ENCODE data around the gene RTL10.

RTL10 gene

DNA sequence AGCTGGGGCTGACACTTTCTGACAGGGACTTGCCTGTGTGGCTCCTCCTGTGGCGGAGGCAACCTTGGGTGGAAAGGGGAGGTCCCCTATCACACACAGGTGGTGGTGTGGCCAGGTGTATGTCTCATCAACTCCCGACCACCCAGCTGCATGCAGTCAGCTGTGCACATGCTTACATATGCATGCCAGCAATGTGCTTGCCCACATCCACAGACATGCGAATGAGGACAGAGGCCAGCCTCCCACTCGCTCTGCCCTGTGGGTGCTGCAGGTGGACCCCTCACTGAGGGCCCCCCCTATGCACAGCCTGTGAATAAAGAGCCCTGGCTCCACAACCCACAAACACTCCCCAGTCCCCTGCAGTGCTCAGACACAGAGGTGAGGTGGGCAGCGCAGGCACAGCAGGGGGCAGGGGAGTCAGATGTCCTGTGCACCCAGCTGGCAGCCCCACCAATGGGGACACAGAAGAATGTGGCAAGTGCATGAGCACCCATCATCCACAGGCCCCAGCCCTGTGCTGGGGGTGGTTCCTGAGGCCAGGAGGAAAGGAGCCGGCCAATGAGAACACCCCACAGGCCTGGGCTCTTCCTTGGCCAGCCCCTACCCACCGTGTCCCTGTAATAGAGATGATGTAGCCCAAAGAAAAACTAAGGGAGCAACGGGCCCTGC lies 9.5 kb downstream of the RTL10 start:
- no peak overlapping the region for H3K9ac ChIP-seq (ENCODE audit: low read depth, low read length)
- H3K27me3 ChIP-seq (ENCODE audit: control insufficient read depth, insufficient read depth, low read length): no peaks in the 10 kb centered on the region
- peaks cover 2% of the 10 kb centered on the region; the same call in 1 of the 2 replicates for H3K36me3 ChIP-seq (ENCODE audit: control insufficient read depth, insufficient read depth, low read length)
- no peaks in the 10 kb centered on the region for H3K9me3 ChIP-seq (ENCODE audit: control insufficient read depth, insufficient read depth, low read length)
- H3K27ac ChIP-seq (ENCODE audit: low read depth, low read length): no peak overlapping the region
- 0 out of 2 replicates have a peak, but pooled peaks cover 8% of the 10 kb centered on the region for H3K4me1 ChIP-seq (ENCODE audit: control insufficient read depth, insufficient read depth, low read length)
- no peak overlapping the region for H3K4me3 ChIP-seq (ENCODE audit: low read depth, low read length)

DNA sequence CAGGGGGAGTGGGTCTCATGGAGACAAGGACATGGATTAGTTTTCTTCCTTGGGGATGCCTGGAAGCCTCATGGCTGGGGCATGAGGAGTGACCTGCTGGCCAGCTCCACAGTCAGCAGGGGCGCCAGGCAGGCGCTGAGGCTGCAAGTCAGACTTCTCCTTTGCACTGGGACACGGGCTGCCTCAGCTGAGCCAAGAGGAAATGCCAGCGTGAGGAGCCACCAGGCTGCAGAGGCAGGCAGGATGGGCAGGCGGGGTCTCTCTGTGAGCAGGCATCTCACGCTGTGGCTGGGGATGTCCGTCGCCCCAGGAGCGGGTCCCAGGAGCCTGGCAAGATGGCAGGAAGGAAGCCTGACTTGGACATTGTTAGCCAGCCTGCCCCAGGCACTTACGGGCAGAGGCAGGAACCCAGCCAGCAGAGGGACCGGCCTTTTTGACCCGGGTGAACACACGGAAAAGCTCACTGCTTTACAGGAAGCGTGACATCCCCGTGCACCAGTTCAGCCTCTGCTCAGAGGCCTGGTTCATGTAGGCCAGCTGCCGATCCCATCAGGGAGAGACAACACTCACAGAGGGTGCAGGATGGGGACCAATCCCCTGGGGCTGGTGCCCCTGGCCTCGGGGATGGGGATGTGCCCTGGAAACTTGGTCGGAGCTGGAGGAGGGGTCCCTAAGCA lies 10.2 kb downstream of the RTL10 start:
- no peaks in the 10 kb centered on the region for H3K36me3 ChIP-seq (ENCODE audit: control insufficient read depth, insufficient read depth, low read length)
- H3K27ac ChIP-seq (ENCODE audit: low read depth, low read length): no peak overlapping the region
- H3K9me3 ChIP-seq (ENCODE audit: control insufficient read depth, insufficient read depth, low read length): no peaks in the 10 kb centered on the region
- H3K4me3 ChIP-seq (ENCODE audit: low read depth, low read length): no peak overlapping the region
- no peak overlapping the region for H3K9ac ChIP-seq (ENCODE audit: low read depth, low read length)
- H3K4me1 ChIP-seq (ENCODE audit: control insufficient read depth, insufficient read depth, low read length): 0 out of 2 replicates have a peak, but pooled peaks cover 8% of the 10 kb centered on the region
- H3K27me3 ChIP-seq (ENCODE audit: control insufficient read depth, insufficient read depth, low read length): no peaks in the 10 kb centered on the region

DNA sequence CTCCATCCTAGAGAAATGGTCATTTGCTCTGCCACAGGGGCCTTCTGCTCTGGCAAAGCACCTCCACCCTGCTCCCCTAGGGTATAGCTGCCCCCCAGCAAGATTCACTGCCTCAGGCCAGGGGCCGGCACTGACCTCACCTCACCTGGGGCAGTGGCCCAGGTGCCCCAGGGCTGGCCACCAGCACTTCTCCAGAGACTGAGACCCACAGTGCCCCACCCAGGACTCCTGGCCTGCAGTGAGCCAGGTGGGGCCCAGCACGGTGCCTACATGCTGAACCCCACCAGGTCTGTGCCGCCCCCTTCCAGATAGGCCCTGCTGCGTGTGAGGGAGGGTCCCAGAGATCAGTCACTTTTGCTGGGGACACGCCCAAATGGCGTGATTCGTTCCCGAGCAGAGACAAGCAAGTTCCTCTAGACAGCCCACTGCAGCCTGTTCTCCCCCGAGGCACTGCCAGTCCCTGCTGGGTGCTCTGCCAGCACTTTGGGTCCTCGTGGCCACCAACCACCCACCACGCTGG lies 10.8 kb downstream of the RTL10 start:
- H3K9ac ChIP-seq (ENCODE audit: low read depth, low read length): no peak overlapping the region
- no peaks in the 10 kb centered on the region for H3K36me3 ChIP-seq (ENCODE audit: control insufficient read depth, insufficient read depth, low read length)
- H3K9me3 ChIP-seq (ENCODE audit: control insufficient read depth, insufficient read depth, low read length): no peaks in the 10 kb centered on the region
- H3K4me3 ChIP-seq (ENCODE audit: low read depth, low read length): no peak overlapping the region
- 0 out of 2 replicates have a peak, but pooled peaks cover 8% of the 10 kb centered on the region for H3K4me1 ChIP-seq (ENCODE audit: control insufficient read depth, insufficient read depth, low read length)
- no peak overlapping the region for H3K27ac ChIP-seq (ENCODE audit: low read depth, low read length)
- no peaks in the 10 kb centered on the region for H3K27me3 ChIP-seq (ENCODE audit: control insufficient read depth, insufficient read depth, low read length)

DNA sequence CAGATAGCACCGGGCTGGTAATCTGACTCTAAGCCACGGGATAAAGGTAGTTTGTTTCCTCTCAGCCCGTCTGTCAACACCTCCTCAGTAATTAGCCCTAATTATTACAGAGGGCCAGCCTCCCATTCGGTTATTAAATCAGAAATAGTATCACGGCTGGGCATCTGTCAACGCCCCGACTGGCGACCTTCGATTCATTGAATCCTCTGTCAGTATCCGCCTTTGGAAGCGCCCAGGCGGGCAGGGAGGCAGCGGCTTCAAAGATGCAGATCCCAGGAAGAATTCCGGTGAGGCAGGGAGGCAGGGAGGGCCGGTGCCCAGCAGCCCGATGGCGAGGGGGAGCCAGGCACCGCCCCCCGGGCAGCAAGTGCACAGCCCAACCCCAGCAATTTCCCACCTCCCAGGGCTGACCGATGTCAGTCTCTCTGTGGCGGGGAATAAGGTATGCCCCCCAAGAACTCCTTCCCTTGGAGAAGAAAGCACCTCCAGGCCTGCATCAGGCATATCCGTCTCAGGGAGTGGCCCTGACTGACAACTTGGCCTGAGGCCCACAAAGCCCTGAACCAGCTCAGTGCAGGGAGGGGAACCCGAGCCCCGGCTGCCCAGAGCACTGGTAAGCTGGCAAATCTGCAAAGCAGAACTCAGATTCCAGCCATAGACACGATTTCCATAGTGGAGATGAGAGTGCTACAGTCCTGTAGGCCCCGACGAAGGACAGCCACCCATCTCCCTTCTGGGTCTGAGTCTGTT lies 11.4 kb downstream of the RTL10 start:
- no peaks in the 10 kb centered on the region for H3K36me3 ChIP-seq (ENCODE audit: control insufficient read depth, insufficient read depth, low read length)
- H3K27ac ChIP-seq (ENCODE audit: low read depth, low read length): no peak overlapping the region
- H3K9ac ChIP-seq (ENCODE audit: low read depth, low read length): no peak overlapping the region
- H3K4me3 ChIP-seq (ENCODE audit: low read depth, low read length): no peak overlapping the region
- 0 out of 2 replicates have a peak, but pooled peaks cover 8% of the 10 kb centered on the region for H3K4me1 ChIP-seq (ENCODE audit: control insufficient read depth, insufficient read depth, low read length)
- H3K27me3 ChIP-seq (ENCODE audit: control insufficient read depth, insufficient read depth, low read length): no peaks in the 10 kb centered on the region
- H3K9me3 ChIP-seq (ENCODE audit: control insufficient read depth, insufficient read depth, low read length): no peaks in the 10 kb centered on the region

DNA sequence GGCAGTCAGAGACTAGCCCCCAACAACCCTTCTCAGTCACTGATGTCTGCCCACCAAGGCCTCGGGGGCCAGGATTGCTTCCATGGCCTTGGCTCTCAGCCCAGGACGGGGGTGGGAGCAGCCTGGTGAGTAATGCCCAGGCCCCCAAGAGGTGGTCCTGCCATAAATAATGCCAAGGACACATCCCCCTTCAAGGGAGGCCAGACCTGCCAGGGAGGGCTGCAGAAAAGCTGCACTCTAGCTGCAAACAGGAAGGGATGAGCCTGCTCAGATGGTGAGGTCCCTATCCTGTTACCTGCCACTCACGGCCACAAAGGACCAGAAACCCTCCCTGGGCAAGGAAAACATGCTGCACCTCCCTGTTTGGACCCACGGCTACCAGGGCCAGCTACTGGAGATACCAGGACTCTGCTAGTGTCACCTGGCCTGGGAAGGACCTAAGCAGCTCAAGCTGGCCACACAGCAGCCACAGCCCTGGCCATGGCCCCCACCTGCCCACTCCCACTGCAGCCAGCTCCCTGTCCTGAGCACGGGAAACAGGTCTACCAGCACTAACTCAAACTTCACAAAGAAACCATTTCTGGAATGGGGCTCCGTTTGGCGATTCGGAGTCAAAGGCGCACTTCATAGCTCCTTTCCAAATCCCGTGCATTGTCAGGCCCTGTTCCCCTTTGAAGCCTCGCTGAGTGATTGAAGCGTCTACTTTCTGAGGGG lies 12.1 kb downstream of the RTL10 start:
- H3K36me3 ChIP-seq (ENCODE audit: control insufficient read depth, insufficient read depth, low read length): no peaks in the 10 kb centered on the region
- 0 out of 2 replicates have a peak, but pooled peaks cover 8% of the 10 kb centered on the region for H3K4me1 ChIP-seq (ENCODE audit: control insufficient read depth, insufficient read depth, low read length)
- H3K9ac ChIP-seq (ENCODE audit: low read depth, low read length): no peak overlapping the region
- no peaks in the 10 kb centered on the region for H3K27me3 ChIP-seq (ENCODE audit: control insufficient read depth, insufficient read depth, low read length)
- H3K27ac ChIP-seq (ENCODE audit: low read depth, low read length): no peak overlapping the region
- no peaks in the 10 kb centered on the region for H3K9me3 ChIP-seq (ENCODE audit: control insufficient read depth, insufficient read depth, low read length)
- no peak overlapping the region for H3K4me3 ChIP-seq (ENCODE audit: low read depth, low read length)

DNA sequence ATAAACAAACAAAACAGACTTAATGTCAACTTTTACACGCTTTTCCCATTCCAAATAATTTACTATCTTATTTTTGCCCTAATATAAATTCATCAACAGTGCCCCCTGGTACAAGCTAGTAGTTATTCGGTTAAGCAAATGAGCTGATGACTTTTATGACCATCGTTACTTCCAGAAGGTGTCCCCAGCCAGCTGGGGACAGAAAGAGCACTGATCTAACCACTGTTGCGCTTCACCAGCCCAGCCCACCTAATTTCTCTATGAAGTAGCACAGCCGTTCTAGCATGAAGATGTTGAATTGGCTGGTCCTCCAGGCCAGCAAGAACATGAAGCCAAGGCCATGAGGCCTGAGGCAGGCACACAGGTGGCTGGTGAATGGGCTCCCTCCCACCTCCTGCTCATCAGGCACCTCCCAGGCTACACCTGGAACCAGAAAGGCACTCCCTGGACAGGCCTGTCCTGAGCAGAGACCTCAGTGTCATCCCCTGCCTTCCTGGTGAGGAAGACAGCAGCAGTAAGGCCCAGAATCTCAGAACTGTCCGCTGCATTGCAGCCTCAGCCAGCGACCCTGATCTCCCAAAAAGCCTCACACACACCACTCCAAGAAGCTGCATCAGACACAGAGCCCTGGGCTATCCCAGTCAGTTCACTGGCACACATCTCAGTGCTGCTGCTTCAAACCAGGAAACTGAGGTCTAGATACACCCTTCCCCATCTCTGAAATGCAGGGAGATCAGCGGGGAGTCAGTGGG lies 12.9 kb downstream of the RTL10 start:
- Histone ChIP-seq H3K27me3 (ENCODE audit: control insufficient read depth, insufficient read depth, low read length) (no peaks in the 10 kb centered on the region), H3K4me3 (ENCODE audit: low read depth, low read length) (no peak overlapping the region), H3K27ac (ENCODE audit: low read depth, low read length) (no peak overlapping the region), H3K9me3 (ENCODE audit: control insufficient read depth, insufficient read depth, low read length) (no peaks in the 10 kb centered on the region), H3K36me3 (ENCODE audit: control insufficient read depth, insufficient read depth, low read length) (no peaks in the 10 kb centered on the region), H3K9ac (ENCODE audit: low read depth, low read length) (no peak overlapping the region), H3K4me1 (ENCODE audit: control insufficient read depth, insufficient read depth, low read length) (0 out of 2 replicates have a peak, but pooled peaks cover 8% of the 10 kb centered on the region)

DNA sequence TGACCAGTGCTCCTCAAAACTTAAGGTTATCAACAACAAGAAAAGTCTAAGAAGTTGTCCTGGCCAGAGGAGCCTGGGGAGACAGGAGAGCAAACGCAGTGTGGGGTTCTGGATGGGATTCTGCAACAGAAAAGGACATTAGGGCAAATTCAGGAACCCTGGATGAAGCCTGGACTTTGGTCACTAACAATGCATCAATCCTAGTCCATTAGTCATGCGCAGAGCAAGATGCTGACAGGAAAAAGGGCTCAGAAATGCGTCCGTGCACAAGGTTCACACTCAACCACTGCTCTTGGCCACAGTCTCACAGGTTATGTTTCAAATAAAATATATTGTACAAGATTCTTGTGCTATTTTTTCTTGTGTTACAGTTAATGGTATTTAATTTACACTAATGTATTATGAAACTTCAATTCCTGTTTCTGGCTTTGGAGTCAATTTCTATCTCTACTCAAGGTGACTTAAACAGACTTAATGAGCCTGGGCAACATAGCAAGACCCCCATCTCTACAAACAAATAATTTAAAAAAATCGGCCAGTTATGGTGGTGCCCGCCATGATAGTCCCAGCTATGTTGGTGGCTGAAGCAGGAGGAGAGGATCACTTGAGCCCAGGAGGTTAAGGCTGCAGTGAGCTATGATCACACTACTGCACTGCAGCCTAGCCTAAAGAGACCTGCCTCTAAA lies 13.6 kb downstream of the RTL10 start:
- Histone ChIP-seq H3K27me3 (ENCODE audit: control insufficient read depth, insufficient read depth, low read length) (no peaks in the 10 kb centered on the region), H3K9me3 (ENCODE audit: control insufficient read depth, insufficient read depth, low read length) (no peaks in the 10 kb centered on the region), H3K4me1 (ENCODE audit: control insufficient read depth, insufficient read depth, low read length) (0 out of 2 replicates have a peak, but pooled peaks cover 8% of the 10 kb centered on the region), H3K36me3 (ENCODE audit: control insufficient read depth, insufficient read depth, low read length) (no peaks in the 10 kb centered on the region), H3K27ac (ENCODE audit: low read depth, low read length) (no peak overlapping the region), H3K4me3 (ENCODE audit: low read depth, low read length) (no peak overlapping the region), H3K9ac (ENCODE audit: low read depth, low read length) (no peak overlapping the region)

DNA sequence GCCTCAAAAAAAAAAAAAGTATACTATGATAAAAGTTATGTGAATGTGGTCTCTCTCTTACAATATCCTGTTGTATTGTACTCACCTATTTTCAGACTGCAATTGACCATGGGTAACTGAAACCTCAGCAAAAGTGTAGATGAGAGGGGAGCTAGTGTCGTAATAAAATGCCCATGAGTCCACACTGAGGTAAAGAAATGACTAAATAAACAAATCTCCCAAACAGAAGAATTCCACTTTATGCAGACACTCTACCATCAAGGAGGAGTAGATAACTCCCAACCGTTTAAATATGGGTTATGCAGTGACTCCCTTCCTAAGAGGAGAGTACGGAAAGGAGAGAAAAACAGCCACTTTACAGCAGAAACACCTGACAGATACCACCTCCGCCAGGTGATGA lies 14.6 kb downstream of the RTL10 start:
- Histone ChIP-seq H3K4me3 (ENCODE audit: low read depth, low read length) (no peak overlapping the region), H3K27me3 (ENCODE audit: control insufficient read depth, insufficient read depth, low read length) (no peaks in the 10 kb centered on the region), H3K4me1 (ENCODE audit: control insufficient read depth, insufficient read depth, low read length) (0 out of 2 replicates have a peak, but pooled peaks cover 5% of the 10 kb centered on the region), H3K9me3 (ENCODE audit: control insufficient read depth, insufficient read depth, low read length) (no peaks in the 10 kb centered on the region), H3K9ac (ENCODE audit: low read depth, low read length) (no peak overlapping the region), H3K36me3 (ENCODE audit: control insufficient read depth, insufficient read depth, low read length) (no peaks in the 10 kb centered on the region), H3K27ac (ENCODE audit: low read depth, low read length) (no peak overlapping the region)

DNA sequence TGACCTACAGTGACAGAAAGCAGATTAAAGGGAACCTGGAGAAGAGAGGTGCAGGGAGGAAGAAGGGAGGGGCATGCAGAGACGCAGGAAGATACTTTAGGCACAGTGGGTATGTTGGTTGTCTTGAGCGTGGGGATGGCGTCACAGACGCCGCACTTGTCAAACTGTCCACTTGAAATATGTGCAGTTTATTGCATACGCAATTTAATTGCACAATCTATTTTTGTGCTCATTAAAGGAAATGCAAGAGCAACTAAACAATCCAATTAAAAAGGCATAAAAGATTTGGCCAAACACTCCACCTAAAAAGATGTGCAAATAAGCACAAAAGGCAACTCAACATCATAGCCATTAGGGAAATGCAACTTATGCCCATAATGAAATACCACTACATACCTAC lies 16.8 kb downstream of the RTL10 start:
- no peaks in the 10 kb centered on the region for H3K36me3 ChIP-seq (ENCODE audit: control insufficient read depth, insufficient read depth, low read length)
- 0 out of 2 replicates have a peak, but pooled peaks cover 5% of the 10 kb centered on the region for H3K4me1 ChIP-seq (ENCODE audit: control insufficient read depth, insufficient read depth, low read length)
- no peaks in the 10 kb centered on the region for H3K9me3 ChIP-seq (ENCODE audit: control insufficient read depth, insufficient read depth, low read length)
- H3K27ac ChIP-seq (ENCODE audit: low read depth, low read length): no peak overlapping the region
- H3K27me3 ChIP-seq (ENCODE audit: control insufficient read depth, insufficient read depth, low read length): no peaks in the 10 kb centered on the region
- H3K4me3 ChIP-seq (ENCODE audit: low read depth, low read length): no peak overlapping the region
- H3K9ac ChIP-seq (ENCODE audit: low read depth, low read length): no peak overlapping the region
